Osteoblast (primary cell): ENCODE measurements around the gene SCN2A. TPM values are rescaled to one million over a fixed set of nuclear protein-coding genes. Genes with fewer than 3 reads are reported as not detected.

Experiments used
- DNase-seq: peaks from one replicate; pipeline ENCODE4 v3.0.0; 2011; ENCODE audit warnings: low spot score, mixed read lengths; ENCODE audit not compliant: insufficient read length; ENCODE audit errors: missing footprints
- H2AFZ ChIP-seq: 2 replicates; pipeline ENCODE4 v1.6.0; 2011; ENCODE audit warnings: mild to moderate bottlenecking, low read length
- H3K27ac ChIP-seq: 2 replicates; pipeline ENCODE4 v1.5.1; 2011; ENCODE audit warnings: mild to moderate bottlenecking, low read depth, low read length, moderate library complexity
- H3K27me3 ChIP-seq: 2 replicates; pipeline ENCODE4 v1.6.0; 2012; ENCODE audit warnings: mild to moderate bottlenecking, control low read depth, inconsistent platforms, low read length, moderate library complexity; ENCODE audit not compliant: insufficient read depth
- H3K36me3 ChIP-seq: 2 replicates; pipeline ENCODE4 v1.5.1; 2011; ENCODE audit warnings: mild to moderate bottlenecking, low read length, control low read depth, moderate library complexity; ENCODE audit not compliant: insufficient read depth
- H3K4me1 ChIP-seq: 2 replicates; pipeline ENCODE4 v1.5.1; 2011; ENCODE audit warnings: mild to moderate bottlenecking, low read length, control low read depth, moderate library complexity; ENCODE audit not compliant: insufficient read depth
- H3K4me2 ChIP-seq: 2 replicates; pipeline ENCODE4 v1.6.0; 2011; ENCODE audit warnings: mild to moderate bottlenecking, low read length; ENCODE audit not compliant: insufficient read depth
- H3K4me3 ChIP-seq: fragments of 200-600 bp; sonication (generic); 3 replicates; pipeline ENCODE4 v1.5.1; 2012; ENCODE audit warnings: mild to moderate bottlenecking, low read length, inconsistent platforms; ENCODE audit not compliant: insufficient read depth
- H3K79me2 ChIP-seq: 2 replicates; pipeline ENCODE4 v1.6.0; 2012; ENCODE audit warnings: mild to moderate bottlenecking, low read length, control low read depth, inconsistent platforms; ENCODE audit not compliant: insufficient read depth
- H3K9me3 ChIP-seq: 2 replicates; pipeline ENCODE4 v1.5.1; 2011; ENCODE audit warnings: low read depth, low read length, control low read depth
- H4K20me1 ChIP-seq: 2 replicates; pipeline ENCODE4 v1.6.0; 2012; ENCODE audit warnings: mild to moderate bottlenecking, low read length, control low read depth; ENCODE audit not compliant: insufficient read depth
- CTCF ChIP-seq: IDR thresholded peaks from 2 replicates; pipeline ENCODE4 v1.5.1; 2011; ENCODE audit warnings: mild to moderate bottlenecking, low read depth, low read length, moderate library complexity; ENCODE audit errors: extremely low read depth
- total RNA-seq: library from RNA; depleted of rRNA; stranded (reverse); fragments of >200 nt; gene quantifications from 2 replicates; pipeline ENCODE4 v1.2.3, GENCODE V29; 2012

The SCN2A gene
- total RNA-seq, 1 donor, result 2.2 TPM

- H3K27ac ChIP-seq, result no peak overlapping the region
- TF ChIP-seq CTCF, result no peak
Measured at GRCh38 chr2:165245081-165245793, 6.0 kb downstream of the SCN2A start.

GRCh38 chr2:165248238-165248637, 9.0 kb downstream of the SCN2A start:
- no peak overlapping the region for H3K27ac ChIP-seq
- no peak overlapping the region for H3K4me2 ChIP-seq
- H3K4me3 ChIP-seq, result no peak overlapping the region
- H3K4me1 ChIP-seq, result no peaks in the 10 kb centered on the region
- H3K9me3 ChIP-seq, result no peaks in the 10 kb centered on the region
- H3K79me2 ChIP-seq, result no peaks in the 10 kb centered on the region
- no peak for TF ChIP-seq CTCF
- no peaks in the 10 kb centered on the region for H3K36me3 ChIP-seq
- DNase-seq, result no peak
- H2AFZ ChIP-seq, result no peak overlapping the region
- no peaks in the 10 kb centered on the region for H3K27me3 ChIP-seq
- no peaks in the 10 kb centered on the region for H4K20me1 ChIP-seq

More at GRCh38 chr2:165245081-165245793, 6.0 kb downstream of the SCN2A start:
- Histone ChIP-seq H3K9me3 (no peaks in the 10 kb centered on the region), H4K20me1 (no peaks in the 10 kb centered on the region), H3K4me1 (no peaks in the 10 kb centered on the region), H3K79me2 (no peaks in the 10 kb centered on the region), H3K36me3 (no peaks in the 10 kb centered on the region), H3K4me2 (no peak overlapping the region), H2AFZ (no peak overlapping the region), H3K4me3 (no peak overlapping the region), H3K27me3 (no peaks in the 10 kb centered on the region)
- no peak for DNase-seq

- Histone ChIP-seq H3K4me2 (no peak overlapping the region), H3K36me3 (no peaks in the 10 kb centered on the region), H3K79me2 (no peaks in the 10 kb centered on the region), H3K27me3 (no peaks in the 10 kb centered on the region), H4K20me1 (no peaks in the 10 kb centered on the region), H3K9me3 (no peaks in the 10 kb centered on the region), H3K27ac (no peak overlapping the region), H2AFZ (no peak overlapping the region), H3K4me1 (no peaks in the 10 kb centered on the region), H3K4me3 (no peak overlapping the region)
- no peak for TF ChIP-seq CTCF
- no peak for DNase-seq
Measured at GRCh38 chr2:165251366-165251765, 12.2 kb downstream of the SCN2A start.

GRCh38 chr2:165253178-165253577, 14.0 kb downstream of the SCN2A start:
- Histone ChIP-seq H3K4me3 (no peak overlapping the region), H3K79me2 (no peaks in the 10 kb centered on the region), H4K20me1 (no peaks in the 10 kb centered on the region), H2AFZ (no peak overlapping the region), H3K27ac (no peak overlapping the region), H3K4me1 (no peaks in the 10 kb centered on the region), H3K36me3 (no peaks in the 10 kb centered on the region), H3K4me2 (no peak overlapping the region), H3K9me3 (no peaks in the 10 kb centered on the region), H3K27me3 (no peaks in the 10 kb centered on the region)
- no peak for TF ChIP-seq CTCF
- DNase-seq, result no peak
